Ishikawa (cell line): ENCODE results near the gene WDR64.

ENCODE experiments used
- EP300 ChIP-seq: IDR thresholded peaks from 2 replicates; pipeline ENCODE4 v1.6.1; 2012; ENCODE audit warnings: borderline replicate concordance
- YY1 ChIP-seq: IDR thresholded peaks from 2 replicates; pipeline ENCODE4 v1.6.1; 2012; ENCODE audit warnings: low read depth
- ZBTB7A ChIP-seq: IDR thresholded peaks from 2 replicates; pipeline ENCODE4 v1.6.1; 2012; ENCODE audit warnings: low read depth
- TF ChIP-seq, protein P1 (sequence below): IDR thresholded peaks from 2 replicates; pipeline ENCODE4 v1.6.1; 2012

DNA sequence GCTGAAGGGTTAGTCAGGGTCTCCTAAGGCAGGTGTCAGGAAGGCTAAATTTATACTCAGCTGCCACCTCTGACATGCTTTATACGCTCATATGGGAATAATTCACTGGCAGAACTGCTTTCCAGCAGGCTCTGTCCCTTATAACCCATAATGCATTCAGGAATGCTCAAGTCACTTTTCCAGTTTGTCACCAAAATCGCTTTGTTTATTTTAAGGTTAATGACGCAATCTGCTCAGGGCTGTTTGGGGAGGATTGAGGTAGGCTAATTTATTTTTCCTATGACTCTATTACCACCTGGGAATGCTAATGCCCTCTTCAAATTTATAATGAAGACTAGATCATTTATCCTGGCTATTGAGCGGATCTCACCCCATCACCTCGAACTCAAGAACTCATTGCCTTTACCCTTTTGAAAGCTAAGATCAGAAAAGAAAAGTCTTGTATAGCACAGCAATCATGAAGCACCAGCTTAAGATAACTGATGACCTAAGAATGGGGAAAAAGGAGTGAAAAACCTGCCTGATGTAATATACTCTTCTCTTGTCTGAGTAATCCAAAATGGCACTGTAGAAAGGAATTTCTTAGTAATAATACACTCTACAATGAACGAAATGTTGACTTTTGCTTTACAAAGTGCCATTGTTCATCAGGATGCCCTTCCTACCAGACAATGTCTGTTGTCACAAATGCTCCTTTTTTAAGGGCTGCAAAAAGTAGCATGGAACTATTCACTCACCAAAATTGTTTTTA lies 98.0 kb downstream of the WDR64 start:
- TF ChIP-seq EP300 (no peak), YY1 (no peak), ZBTB7A (no peak)
- TF ChIP-seq, protein P1, sequence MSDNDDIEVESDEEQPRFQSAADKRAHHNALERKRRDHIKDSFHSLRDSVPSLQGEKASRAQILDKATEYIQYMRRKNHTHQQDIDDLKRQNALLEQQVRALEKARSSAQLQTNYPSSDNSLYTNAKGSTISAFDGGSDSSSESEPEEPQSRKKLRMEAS = no peak
